Measurements from ENCODE around the gene CYTIP. TPM values are rescaled to one million over a fixed set of nuclear protein-coding genes. Genes with fewer than 3 reads are reported as not detected.

The CYTIP gene
- total RNA-seq, 1 experiment from 2014 or later: 0.57 TPM

GRCh38 chr2:157487747-157488146, 43.9 kb upstream of the CYTIP start:
- H3K9me3 ChIP-seq (ENCODE audit: control insufficient read depth, insufficient read depth, low read depth, low read length): no peaks in the 10 kb centered on the region
- ChIA-PET POLR2A (no interaction called here), CTCF (no interaction called here)
- no peak overlapping the region for H3K27ac ChIP-seq (ENCODE audit: low read length)
- no TSS peak for BruUV-seq (replicated peaks)
- ATAC-seq (no peak), DNase-seq (ENCODE audit: low read depth, low spot score) (no peak)
- no peak overlapping the region for H3K4me3 ChIP-seq (ENCODE audit: low read depth in 2 of 2, low read length in 2 of 2)
- no peaks in the 10 kb centered on the region for H3K4me1 ChIP-seq (ENCODE audit: control insufficient read depth, insufficient read depth, low read length)
- in situ Hi-C loops (cut with HindIII; ENCODE audit: low pct_unique_long_range_greater_than_20kb, low sequenced_read_pairs) (no loop called here), intact Hi-C loops (cut with micrococcal nuclease; ENCODE audit: unreplicated experiment) (loop anchor here (10.0 kb wide), 1 partner anchor 183 kb away; no protein-coding TSS in a partner anchor)
- H3K27me3 ChIP-seq (ENCODE audit: control insufficient read depth, insufficient read depth, low read length): peaks cover 5% of the 10 kb centered on the region
- no peak for TF ChIP-seq SIN3A (IDR thresholded peaks at IDR 0.05; ENCODE audit: borderline replicate concordance, insufficient read depth, low read depth, low read length)
- H3K36me3 ChIP-seq (ENCODE audit: control insufficient read depth, insufficient read depth, low read length): no peaks in the 10 kb centered on the region; the same call in 1 of the 2 replicates

- DNase-seq (ENCODE audit: low read depth, low spot score) (no peak), ATAC-seq (no peak)
- intact Hi-C loops (cut with micrococcal nuclease; ENCODE audit: unreplicated experiment) (loop anchor here (10.0 kb wide), 1 partner anchor 182 kb away; no protein-coding TSS in a partner anchor), in situ Hi-C loops (cut with HindIII; ENCODE audit: low pct_unique_long_range_greater_than_20kb, low sequenced_read_pairs) (no loop called here)
- CTCF ChIA-PET: no interaction called here
- H3K36me3 ChIP-seq (ENCODE audit: control insufficient read depth, insufficient read depth, low read length): no peaks in the 10 kb centered on the region; the same call in 1 of the 2 replicates
- BruUV-seq (replicated peaks): no TSS peak
- peaks cover 5% of the 10 kb centered on the region for H3K27me3 ChIP-seq (ENCODE audit: control insufficient read depth, insufficient read depth, low read length)
- H3K9me3 ChIP-seq (ENCODE audit: control insufficient read depth, insufficient read depth, low read depth, low read length): no peaks in the 10 kb centered on the region
- no peak overlapping the region for H3K27ac ChIP-seq (ENCODE audit: low read length)
- H3K4me3 ChIP-seq (ENCODE audit: low read depth in 2 of 2, low read length in 2 of 2): no peak overlapping the region
- no peak for TF ChIP-seq REST (IDR thresholded peaks at IDR 0.05; ENCODE audit: insufficient read depth in 1 of 2, low read depth in 2 of 2, low read length in 1 of 2)
- TF ChIP-seq SIN3A (IDR thresholded peaks at IDR 0.05; ENCODE audit: borderline replicate concordance, insufficient read depth, low read depth, low read length): no peak
- TF ChIP-seq CTCF (IDR thresholded peaks at IDR 0.05): no peak
- no peak for TF ChIP-seq TCF7L2 (IDR thresholded peaks at IDR 0.05; ENCODE audit: low read depth, low read length)
- TF ChIP-seq POLR2AphosphoS5 (IDR thresholded peaks at IDR 0.05; ENCODE audit: low read depth, low read length): no peak
- POLR2A ChIA-PET: no interaction called here
- H3K4me1 ChIP-seq (ENCODE audit: control insufficient read depth, insufficient read depth, low read length): no peaks in the 10 kb centered on the region
Observed at GRCh38 chr2:157487271-157487610, 43.4 kb upstream of the CYTIP start.

- no peak for ATAC-seq
- intact Hi-C loops (cut with micrococcal nuclease; ENCODE audit: unreplicated experiment): loop anchor here (10.0 kb wide), 1 partner anchor 182 kb away; no protein-coding TSS in a partner anchor
Observed at GRCh38 chr2:157486596-157487270, 42.8 kb upstream of the CYTIP start.

More at GRCh38 chr2:157486596-157487270, 42.8 kb upstream of the CYTIP start:
- POLR2A ChIA-PET: no interaction called here
- TF ChIP-seq POLR2AphosphoS5 (IDR thresholded peaks at IDR 0.05; ENCODE audit: low read depth, low read length) (no peak), TCF7L2 (IDR thresholded peaks at IDR 0.05; ENCODE audit: low read depth, low read length) (no peak), CTCF (IDR thresholded peaks at IDR 0.05) (no peak), REST (IDR thresholded peaks at IDR 0.05; ENCODE audit: insufficient read depth in 1 of 2, low read depth in 2 of 2, low read length in 1 of 2) (no peak), SIN3A (IDR thresholded peaks at IDR 0.05; ENCODE audit: borderline replicate concordance, insufficient read depth, low read depth, low read length) (no peak)
- CTCF ChIA-PET: no interaction called here
- DNase-seq (ENCODE audit: low read depth, low spot score): no peak
- no TSS peak for BruUV-seq (replicated peaks)
- Histone ChIP-seq H3K27ac (ENCODE audit: low read length) (no peak overlapping the region), H3K4me1 (ENCODE audit: control insufficient read depth, insufficient read depth, low read length) (no peaks in the 10 kb centered on the region), H3K4me3 (ENCODE audit: low read depth in 2 of 2, low read length in 2 of 2) (no peak overlapping the region), H3K36me3 (ENCODE audit: control insufficient read depth, insufficient read depth, low read length) (no peaks in the 10 kb centered on the region; the same call in 1 of the 2 replicates), H3K9me3 (ENCODE audit: control insufficient read depth, insufficient read depth, low read depth, low read length) (no peaks in the 10 kb centered on the region), H3K27me3 (ENCODE audit: control insufficient read depth, insufficient read depth, low read length) (peaks cover 5% of the 10 kb centered on the region)
- in situ Hi-C loops (cut with HindIII; ENCODE audit: low pct_unique_long_range_greater_than_20kb, low sequenced_read_pairs): no loop called here

Data from Panc1 (cell line).